ENCODE measurements around the gene UNC5A.

The UNC5A gene

GRCh38 chr5:176878463-176878862 is 68.1 kb downstream of the UNC5A start:
- DNase-seq (ENCODE audit: low spot score): no peak

DNA sequence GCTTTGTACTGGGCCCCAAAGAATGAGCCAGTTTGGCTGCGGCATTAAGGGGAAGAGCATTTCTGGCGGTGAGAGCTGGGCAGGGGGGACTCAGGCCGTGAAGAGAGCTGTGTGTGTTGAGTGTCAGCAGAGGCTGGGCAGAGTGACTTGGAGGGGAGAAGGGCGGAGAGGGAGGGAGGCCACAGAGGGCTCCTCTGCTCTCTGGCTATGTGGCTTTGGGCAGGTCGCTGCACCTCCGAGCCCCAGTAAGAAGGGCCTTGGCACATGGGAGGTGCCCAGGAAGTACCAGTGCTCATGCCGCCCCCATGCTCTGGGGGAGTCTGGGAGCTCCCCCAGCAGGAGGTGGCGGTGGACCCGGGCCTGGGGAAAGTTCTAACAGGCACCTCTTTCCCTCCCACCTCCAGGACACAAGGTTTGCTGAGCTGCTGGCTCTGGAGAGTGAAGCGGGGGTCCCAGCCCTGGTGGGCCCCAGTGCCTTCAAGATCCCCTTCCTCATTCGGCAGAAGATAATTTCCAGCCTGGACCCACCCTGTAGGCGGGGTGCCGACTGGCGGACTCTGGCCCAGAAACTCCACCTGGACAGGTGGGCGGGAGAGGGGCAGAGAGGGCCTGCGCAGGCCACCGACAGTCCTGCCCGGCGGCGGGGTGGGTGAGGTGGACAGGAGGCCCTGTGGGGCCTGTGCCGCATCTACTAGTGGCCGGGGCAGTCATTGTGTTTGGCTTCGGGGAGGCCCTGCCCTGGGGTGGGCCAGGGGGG is 68.7 kb downstream of the UNC5A start:
- no peak for DNase-seq (ENCODE audit: low spot score)

DNA sequence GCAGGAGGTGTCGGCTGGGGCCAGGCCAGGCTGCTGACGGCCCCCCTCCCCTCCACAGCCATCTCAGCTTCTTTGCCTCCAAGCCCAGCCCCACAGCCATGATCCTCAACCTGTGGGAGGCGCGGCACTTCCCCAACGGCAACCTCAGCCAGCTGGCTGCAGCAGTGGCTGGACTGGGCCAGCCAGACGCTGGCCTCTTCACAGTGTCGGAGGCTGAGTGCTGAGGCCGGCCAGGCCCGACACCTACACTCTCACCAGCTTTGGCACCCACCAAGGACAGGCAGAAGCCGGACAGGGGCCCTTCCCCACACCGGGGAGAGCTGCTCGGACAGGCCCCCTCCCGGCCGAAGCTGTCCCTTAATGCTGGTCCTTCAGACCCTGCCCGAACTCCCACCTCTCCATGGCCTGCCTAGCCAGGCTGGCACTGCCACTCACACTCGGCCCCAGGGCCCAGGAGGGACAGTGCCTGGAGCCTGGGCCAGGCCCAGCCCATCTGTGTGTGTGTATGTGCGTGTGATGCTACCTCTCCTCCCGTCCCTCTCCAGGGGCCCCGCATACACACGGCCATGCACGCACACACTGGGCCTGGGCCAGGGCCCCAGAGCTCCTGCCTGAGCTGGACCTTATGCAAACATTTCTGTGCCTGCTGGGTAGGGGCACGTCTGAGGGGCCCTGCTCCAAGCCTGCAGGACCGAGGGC is 69.5 kb downstream of the UNC5A start:
- DNase-seq (ENCODE audit: low spot score): no peak

GRCh38 chr5:176880366-176881020 is 70.1 kb downstream of the UNC5A start:
- DNase-seq (ENCODE audit: low spot score): no peak

GRCh38 chr5:176881021-176881749 is 70.8 kb downstream of the UNC5A start:
- no peak for DNase-seq (ENCODE audit: low spot score)

DNA sequence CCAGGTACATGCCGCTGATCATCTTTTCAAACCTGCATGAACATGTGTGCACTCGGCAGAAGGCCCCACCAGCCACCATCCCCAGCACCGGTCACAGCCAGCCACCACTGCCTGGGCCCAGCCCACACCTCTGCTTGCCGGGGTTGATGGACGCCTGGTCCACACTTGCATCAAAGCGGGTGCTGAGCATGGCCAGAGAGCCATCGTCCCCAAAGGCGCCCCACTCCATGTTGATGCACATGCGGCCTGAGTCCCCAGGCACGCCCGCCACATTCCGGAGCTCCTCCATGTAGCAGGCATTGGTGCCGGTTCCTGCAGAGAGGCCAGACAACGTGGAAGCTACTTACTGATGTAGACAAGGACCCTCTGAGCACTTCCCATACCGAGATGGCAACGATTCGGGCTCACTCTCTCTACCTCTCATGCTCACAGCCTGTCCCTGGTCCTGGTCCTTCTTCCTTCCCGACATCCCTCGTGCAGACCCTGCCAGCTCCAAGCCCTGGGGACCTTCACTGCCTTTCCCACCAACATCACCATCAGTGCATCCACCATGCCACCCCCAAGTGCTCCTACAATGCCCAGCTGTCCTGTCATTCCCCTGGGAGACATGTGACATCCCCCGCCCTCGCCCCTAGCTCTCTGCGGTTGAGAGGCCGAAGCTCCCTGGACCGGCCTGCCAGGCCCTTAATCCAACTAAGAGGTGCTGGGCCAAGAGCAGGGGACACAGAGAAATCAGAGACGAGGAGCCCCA is 71.6 kb downstream of the UNC5A start:
- DNase-seq (ENCODE audit: low spot score): no peak

GRCh38 chr5:176882567-176882903 is 72.2 kb downstream of the UNC5A start:
- no peak for DNase-seq (ENCODE audit: low spot score)

GRCh38 chr5:176883700-176884570 is 73.6 kb downstream of the UNC5A start:
- DNase-seq (ENCODE audit: low spot score): peak; percentile 69

DNA sequence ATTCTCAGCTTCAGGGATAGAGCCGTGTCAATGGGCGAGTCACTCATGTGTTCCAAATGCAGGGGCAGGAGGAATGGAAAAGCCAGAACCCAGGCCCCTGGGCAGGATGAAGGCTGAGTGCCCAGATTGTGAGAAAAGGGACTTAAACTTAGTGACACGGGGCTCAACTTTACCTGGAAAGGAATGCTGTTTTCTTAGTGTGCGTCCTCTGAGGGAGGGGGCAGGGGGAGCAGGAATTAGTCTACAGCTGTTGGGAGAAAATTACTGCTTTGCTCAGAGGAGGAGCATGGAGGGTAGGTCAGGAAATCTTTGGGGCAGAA is 74.2 kb downstream of the UNC5A start:
- no peak for DNase-seq (ENCODE audit: low spot score)

GRCh38 chr5:176886336-176887251 is 76.2 kb downstream of the UNC5A start:
- no peak for DNase-seq (ENCODE audit: low spot score)

- no peak for DNase-seq (ENCODE audit: low spot score)
Measured at GRCh38 chr5:176887252-176887849, 77.0 kb downstream of the UNC5A start.

GRCh38 chr5:176888016-176888864 is 77.9 kb downstream of the UNC5A start:
- no peak for DNase-seq (ENCODE audit: low spot score)

GRCh38 chr5:176888865-176889165 is 78.5 kb downstream of the UNC5A start:
- DNase-seq (ENCODE audit: low spot score): no peak

GRCh38 chr5:176889321-176890280 is 79.2 kb downstream of the UNC5A start:
- DNase-seq (ENCODE audit: low spot score): no peak

DNA sequence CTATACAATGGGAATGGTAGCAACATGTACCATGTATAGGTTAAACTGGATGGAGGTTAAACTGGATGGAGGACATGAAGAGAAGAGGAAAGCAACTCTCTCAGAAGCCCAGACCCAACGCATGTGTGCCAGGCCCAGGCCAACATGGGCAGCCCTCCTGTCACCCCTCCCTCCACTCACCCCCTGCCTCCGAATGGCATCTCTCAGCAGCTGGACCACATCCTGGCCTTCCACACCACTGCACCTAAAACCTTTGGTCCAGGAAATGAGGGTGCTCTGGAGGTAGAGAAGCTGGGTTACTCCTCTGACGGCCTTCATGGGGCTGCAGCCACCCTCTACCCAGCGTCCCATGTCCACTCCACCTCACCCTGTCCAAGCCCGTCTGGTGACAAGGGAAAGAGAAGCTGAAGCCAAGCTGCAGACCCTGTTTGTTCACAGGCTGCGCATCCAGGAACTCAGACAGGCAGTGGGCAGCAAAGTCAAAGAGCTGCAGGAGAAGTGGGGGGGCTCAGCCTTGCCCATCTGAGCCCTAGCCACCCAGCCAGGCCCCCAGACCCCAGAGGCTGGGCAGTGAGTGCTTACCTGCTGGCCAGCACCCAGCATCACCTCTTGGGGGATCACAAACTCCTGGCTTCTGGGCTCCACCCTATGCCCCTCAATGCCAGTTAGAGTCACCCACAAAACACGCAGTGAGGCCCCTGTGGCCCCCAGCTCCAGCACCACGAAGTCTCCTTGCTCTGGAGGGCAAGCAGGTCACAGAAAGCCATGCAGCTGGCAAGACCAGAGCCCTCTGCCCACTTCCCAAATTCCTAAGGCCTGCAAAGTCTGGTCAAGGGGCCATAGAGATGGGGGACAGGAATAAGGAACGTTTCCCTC is 80.3 kb downstream of the UNC5A start:
- no peak for DNase-seq (ENCODE audit: low spot score)

DNA sequence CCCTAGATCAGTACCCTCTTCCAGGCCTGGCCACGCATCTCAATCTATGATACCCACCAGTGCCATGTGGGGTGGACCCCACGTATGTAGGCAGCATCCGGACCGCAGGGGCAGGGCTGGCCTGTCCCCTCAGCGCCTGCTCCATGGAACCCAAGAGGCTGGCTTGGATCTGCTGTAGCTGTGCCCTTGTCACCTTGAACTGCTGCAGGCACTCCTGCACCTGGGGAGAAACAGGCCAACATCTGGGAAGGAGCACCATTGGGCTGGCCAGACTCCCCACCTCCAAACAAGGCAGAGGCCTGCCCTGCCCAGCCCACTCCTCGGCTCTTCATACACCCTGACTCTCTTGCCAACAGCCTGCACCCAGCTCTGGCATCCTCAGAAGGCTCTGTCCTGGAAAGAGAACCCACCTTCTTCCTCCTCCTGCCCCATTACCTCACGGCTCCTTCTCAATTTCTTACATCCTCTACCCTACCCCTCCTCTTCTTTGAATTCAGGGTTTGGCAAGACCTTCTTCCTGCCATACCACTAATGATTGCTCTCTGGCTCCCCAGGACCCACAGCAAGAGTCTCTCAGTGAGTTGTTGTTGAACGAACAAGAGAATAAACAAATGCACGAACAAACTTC is 81.1 kb downstream of the UNC5A start:
- DNase-seq (ENCODE audit: low spot score): no peak

Data from SK-N-DZ (cell line).